Dedifferentiated amniotic fluid mesenchymal stem cell (primary cell): ENCODE results near the gene ADGRV1.
"Not testable (repeated sequence)": the region's sequence is repeated elsewhere in the genome, so short reads cannot be mapped to it uniquely, and the experiment has no call there.

Experiments used
- DNase-seq: peaks from one replicate; pipeline ENCODE4 v3.0.0-alpha.2; 2016; ENCODE audit errors: extremely low spot score

ADGRV1 gene

GRCh38 chr5:91026466-91026865, 467.9 kb downstream of the ADGRV1 start:
- no peak for DNase-seq

GRCh38 chr5:91027405-91028139, 469.0 kb downstream of the ADGRV1 start:
- DNase-seq: no peak

- no peak for DNase-seq
These were observed 469.9 kb downstream of the ADGRV1 start for GRCh38 chr5:91028499-91028956.

- no peak for DNase-seq
These were observed 472.2 kb downstream of the ADGRV1 start for GRCh38 chr5:91030521-91031401.

- no peak for DNase-seq
These were observed 472.8 kb downstream of the ADGRV1 start for GRCh38 chr5:91031402-91031752.

- DNase-seq: no peak
These were observed 473.5 kb downstream of the ADGRV1 start for GRCh38 chr5:91032125-91032524.

- DNase-seq: no peak
These were observed 474.8 kb downstream of the ADGRV1 start for GRCh38 chr5:91033370-91033769.

GRCh38 chr5:91038180-91038808, 479.7 kb downstream of the ADGRV1 start:
- DNase-seq: no peak

GRCh38 chr5:91041132-91041531, 482.5 kb downstream of the ADGRV1 start:
- not testable (repeated sequence) for DNase-seq

GRCh38 chr5:91042247-91042935, 483.8 kb downstream of the ADGRV1 start:
- DNase-seq: no peak

GRCh38 chr5:91042936-91043255, 484.3 kb downstream of the ADGRV1 start:
- no peak for DNase-seq

GRCh38 chr5:91048073-91048472, 489.5 kb downstream of the ADGRV1 start:
- no peak for DNase-seq

- DNase-seq: no peak
These were observed 490.5 kb downstream of the ADGRV1 start for GRCh38 chr5:91049112-91049511.

GRCh38 chr5:91049800-91050199, 491.2 kb downstream of the ADGRV1 start:
- DNase-seq: no peak

- DNase-seq: not testable (repeated sequence)
These were observed 493.8 kb downstream of the ADGRV1 start for GRCh38 chr5:91052411-91052810.

GRCh38 chr5:91052977-91053740, 494.6 kb downstream of the ADGRV1 start:
- DNase-seq: no peak

- DNase-seq: no peak
These were observed 495.1 kb downstream of the ADGRV1 start for GRCh38 chr5:91053741-91054025.

- DNase-seq: no peak
These were observed 499.6 kb downstream of the ADGRV1 start for GRCh38 chr5:91058155-91058554.

GRCh38 chr5:91058575-91058974, 500.0 kb downstream of the ADGRV1 start:
- no peak for DNase-seq

- DNase-seq: no peak
These were observed 500.8 kb downstream of the ADGRV1 start for GRCh38 chr5:91059409-91059808.

GRCh38 chr5:91061094-91061493, 502.5 kb downstream of the ADGRV1 start:
- DNase-seq: no peak
